Activated CD4-positive, CD25-positive, alpha-beta regulatory T cell treated with anti-CD3 and anti-CD28 coated beads, Interleukin-2, amount 50 U/mL, for 24 hours (primary cell): Measurements from ENCODE around the gene TMEM14A.
A peak's percentile ranks its signal among the peaks of the same experiment; 100 is the strongest.
"Not testable (repeated sequence)": the region's sequence is repeated elsewhere in the genome, so short reads cannot be mapped to it uniquely, and the experiment has no call there.

Experiments used
- ATAC-seq, 2 donors: fragments of 150-1000 bp; cut with Tn5 transposase; one replicate each; pipeline ENCODE4 v1.10.0; 2021; ENCODE audit warnings: mild to moderate bottlenecking in 1 of 2, moderate library complexity in 1 of 2

Gene TMEM14A

GRCh38 chr6:52661551-52661950 is 9.4 kb upstream of the TMEM14A start:
- ATAC-seq: no peak

GRCh38 chr6:52662031-52662430 is 8.9 kb upstream of the TMEM14A start:
- no peak for ATAC-seq

- ATAC-seq: peak; percentile 38 to 54
Observed at GRCh38 chr6:52663120-52663935, 7.6 kb upstream of the TMEM14A start.

- ATAC-seq: no peak
Observed at GRCh38 chr6:52663936-52664185, 7.1 kb upstream of the TMEM14A start.

GRCh38 chr6:52664186-52664990 is 6.5 kb upstream of the TMEM14A start:
- ATAC-seq: peak; percentile 92 to 95

- ATAC-seq: no peak
Observed at GRCh38 chr6:52664991-52665686, 5.8 kb upstream of the TMEM14A start.

- no peak for ATAC-seq
Observed at GRCh38 chr6:52666071-52666470, 4.8 kb upstream of the TMEM14A start.

- ATAC-seq: no peak
Observed at GRCh38 chr6:52666523-52666922, 4.4 kb upstream of the TMEM14A start.

- no peak for ATAC-seq
Observed at GRCh38 chr6:52667572-52667971, 3.3 kb upstream of the TMEM14A start.

GRCh38 chr6:52671676-52672075 is 763 bp downstream of the TMEM14A start:
- no peak for ATAC-seq

GRCh38 chr6:52672412-52673025 is 1.6 kb downstream of the TMEM14A start:
- no peak for ATAC-seq

- ATAC-seq: no peak
Observed at GRCh38 chr6:52674666-52675065, 3.8 kb downstream of the TMEM14A start.

GRCh38 chr6:52675372-52675771 is 4.5 kb downstream of the TMEM14A start:
- no peak for ATAC-seq

- not testable (repeated sequence) for ATAC-seq
Observed at GRCh38 chr6:52676631-52677030, 5.7 kb downstream of the TMEM14A start.

- ATAC-seq: no peak
Observed at GRCh38 chr6:52681416-52681815, 10.5 kb downstream of the TMEM14A start.

- ATAC-seq: no peak
Observed at GRCh38 chr6:52686878-52687699, 16.2 kb downstream of the TMEM14A start.

- ATAC-seq: no peak
Observed at GRCh38 chr6:52689857-52690256, 18.9 kb downstream of the TMEM14A start.

- ATAC-seq: no peak
Observed at GRCh38 chr6:52691718-52692117, 20.8 kb downstream of the TMEM14A start.

GRCh38 chr6:52693773-52694172 is 22.9 kb downstream of the TMEM14A start:
- ATAC-seq: no peak

- ATAC-seq: no peak
Observed at GRCh38 chr6:52694404-52694803, 23.5 kb downstream of the TMEM14A start.

- no peak for ATAC-seq
Observed at GRCh38 chr6:52696418-52696817, 25.5 kb downstream of the TMEM14A start.

GRCh38 chr6:52697903-52698302 is 27.0 kb downstream of the TMEM14A start:
- ATAC-seq: no peak
